GM03348 (cell line): ENCODE data around the gene PRSS1.
"Not testable (repeated sequence)": the region's sequence is repeated elsewhere in the genome, so short reads cannot be mapped to it uniquely, and the experiment has no call there.

Source experiments
- DNase-seq: peaks from one replicate; pipeline ENCODE4 v3.0.0; 2012; ENCODE audit warnings: low spot score

The PRSS1 gene

DNA sequence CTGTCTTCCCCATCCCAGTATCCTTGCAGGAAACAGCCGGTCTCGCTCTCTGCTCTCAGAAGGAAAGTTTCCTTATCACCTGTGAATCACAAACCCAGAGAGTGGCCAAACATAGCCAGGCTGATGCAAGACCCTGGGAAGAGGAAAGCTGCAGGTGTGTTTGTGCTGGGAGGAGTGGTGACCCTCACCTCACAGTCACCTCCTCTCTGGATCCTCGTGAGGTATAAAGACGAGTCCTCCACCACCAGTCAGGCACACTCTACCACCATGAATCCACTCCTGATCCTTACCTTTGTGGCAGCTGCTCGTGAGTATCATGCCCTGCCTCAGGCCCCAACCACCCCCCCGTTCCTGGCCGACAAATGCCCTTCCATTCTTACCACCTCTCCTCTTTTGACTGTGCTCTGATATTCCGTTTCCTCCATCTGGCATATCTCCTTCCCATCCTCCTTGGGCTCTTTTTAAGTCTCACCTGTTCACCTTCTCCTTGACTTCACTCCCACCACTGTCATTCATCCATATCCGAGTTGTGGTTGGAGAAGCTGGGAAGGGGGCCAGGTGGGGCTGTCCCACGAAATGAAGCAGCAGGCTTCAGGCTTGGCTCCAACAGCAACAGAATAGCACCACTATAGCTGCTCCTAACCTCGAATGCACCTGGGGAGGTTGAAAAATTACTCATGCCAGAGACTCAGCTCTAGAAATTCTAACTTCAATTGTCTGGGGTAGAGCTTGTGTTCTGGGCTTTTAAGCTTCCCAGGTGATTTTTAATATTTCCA, at the start of gene PRSS1:
Gene PRSS1 (plus strand): TSS at position 255 of the 776 bp plus-strand sequence. CDS start 13 bp downstream, at position 268.
- no peak for DNase-seq

- DNase-seq = not testable (repeated sequence)
Measured at GRCh38 chr7:142700935-142701334, 48.3 kb upstream of the PRSS1 start.

DNA sequence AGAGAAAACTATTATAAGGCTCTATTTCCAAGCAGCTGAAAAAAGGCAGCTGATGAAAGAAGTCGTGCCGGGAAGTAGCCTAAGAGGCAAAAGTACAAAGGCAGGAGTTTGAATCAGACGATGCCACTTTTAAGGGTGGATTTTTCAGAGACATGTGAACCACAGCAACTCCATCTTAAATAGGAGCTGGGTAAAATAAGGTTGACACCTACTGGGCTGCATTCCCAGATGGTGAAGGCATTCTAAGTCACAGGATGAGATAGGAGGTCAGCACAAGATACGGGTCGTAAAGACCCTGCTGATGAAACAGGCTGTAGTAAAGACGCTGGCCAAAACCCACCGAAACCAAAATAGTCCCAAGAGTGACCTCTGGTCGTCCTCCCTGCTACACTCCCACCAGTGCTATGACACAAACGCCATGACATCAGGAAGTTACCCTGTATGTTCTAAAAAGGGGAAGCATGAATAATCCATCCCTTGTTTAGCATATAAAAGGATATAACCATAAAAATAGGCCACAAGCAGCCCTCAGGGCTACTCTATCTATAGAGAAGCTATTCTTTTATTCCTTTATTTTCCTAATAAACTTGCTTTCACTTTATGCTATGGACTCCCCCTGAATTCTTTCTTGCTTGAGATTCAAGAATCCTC, 45.5 kb upstream of the PRSS1 start:
- DNase-seq = no peak

- not testable (repeated sequence) for DNase-seq
Measured at GRCh38 chr7:142708726-142709125, 40.5 kb upstream of the PRSS1 start.

- DNase-seq = no peak
Measured at GRCh38 chr7:142709921-142710320, 39.4 kb upstream of the PRSS1 start.

DNA sequence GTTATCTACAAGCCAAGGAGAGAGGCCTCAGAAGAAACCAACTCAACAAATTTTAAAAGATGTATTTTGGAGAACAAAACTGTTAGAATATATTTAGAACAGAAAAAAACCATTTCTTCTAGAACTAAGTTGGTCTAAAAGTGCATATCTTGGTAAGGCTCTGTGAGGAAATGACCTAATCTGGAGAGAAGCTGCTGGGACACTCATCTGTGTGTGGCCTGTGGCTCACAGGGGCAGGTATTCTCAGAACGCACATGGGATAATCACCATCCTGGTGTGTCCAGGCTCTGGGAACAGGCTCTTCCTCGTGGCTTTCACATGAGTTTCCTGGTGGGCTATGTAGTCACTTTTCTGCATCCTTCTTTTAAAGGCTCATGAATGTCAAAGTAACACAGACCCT, 38.1 kb upstream of the PRSS1 start:
- no peak for DNase-seq

DNA sequence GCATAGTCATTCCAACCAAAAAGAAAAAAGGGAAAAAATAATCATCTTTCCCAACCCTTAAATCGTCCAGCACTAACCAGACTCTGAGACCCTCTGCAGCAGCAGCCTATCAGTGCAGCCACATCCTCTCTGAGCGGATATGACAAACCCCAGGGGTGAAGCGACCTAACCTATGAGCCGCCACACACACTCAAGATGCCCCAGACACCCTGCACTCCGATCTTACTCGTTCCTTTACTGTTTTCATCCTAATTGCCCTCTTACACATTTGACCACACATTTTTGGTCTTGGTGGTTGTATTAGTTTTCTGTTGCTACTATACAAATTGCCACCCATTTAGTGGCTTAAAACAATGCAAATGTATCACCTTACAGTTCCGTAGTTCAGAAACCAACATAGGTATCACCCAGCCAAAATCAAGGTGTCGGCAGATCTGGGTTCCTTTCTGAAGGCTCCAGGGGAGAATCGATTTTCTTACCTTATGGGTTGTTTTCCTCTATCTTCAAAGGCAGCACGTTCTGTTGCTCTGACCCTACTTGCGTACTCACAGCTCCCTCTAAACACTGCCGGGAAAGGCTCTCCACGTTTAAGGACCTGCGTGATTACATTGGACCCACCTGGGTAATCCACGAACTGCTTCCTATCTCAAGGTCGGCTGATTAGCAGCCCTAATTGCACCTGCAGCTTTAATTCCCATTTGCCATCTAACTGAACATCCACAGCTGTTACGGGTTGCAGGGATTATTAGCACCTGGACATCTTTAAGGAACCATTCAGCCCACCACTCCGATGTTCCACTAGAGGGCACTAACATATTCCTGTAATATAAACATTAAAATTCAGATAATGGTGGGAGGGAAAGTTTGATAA, 37.3 kb upstream of the PRSS1 start:
- peak; percentile 50 for DNase-seq

DNA sequence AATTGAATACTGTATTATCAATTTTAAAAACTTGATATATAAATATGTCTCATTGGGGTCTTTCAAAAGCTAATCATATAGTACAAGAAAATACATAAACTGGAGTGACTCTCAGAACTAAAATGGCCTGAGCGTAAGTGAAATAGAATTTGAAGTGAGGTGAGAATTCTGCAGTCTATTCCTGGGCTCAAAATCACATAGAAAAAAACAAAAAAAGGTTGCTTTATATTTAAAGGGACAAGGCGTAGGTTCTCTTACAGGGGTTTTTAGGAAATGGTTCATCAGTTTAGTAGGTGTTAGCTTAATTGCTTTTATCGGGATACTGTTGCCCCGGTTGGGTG, 36.7 kb upstream of the PRSS1 start:
- no peak for DNase-seq

GRCh38 chr7:142714375-142714774, 34.9 kb upstream of the PRSS1 start:
- no peak for DNase-seq

DNA sequence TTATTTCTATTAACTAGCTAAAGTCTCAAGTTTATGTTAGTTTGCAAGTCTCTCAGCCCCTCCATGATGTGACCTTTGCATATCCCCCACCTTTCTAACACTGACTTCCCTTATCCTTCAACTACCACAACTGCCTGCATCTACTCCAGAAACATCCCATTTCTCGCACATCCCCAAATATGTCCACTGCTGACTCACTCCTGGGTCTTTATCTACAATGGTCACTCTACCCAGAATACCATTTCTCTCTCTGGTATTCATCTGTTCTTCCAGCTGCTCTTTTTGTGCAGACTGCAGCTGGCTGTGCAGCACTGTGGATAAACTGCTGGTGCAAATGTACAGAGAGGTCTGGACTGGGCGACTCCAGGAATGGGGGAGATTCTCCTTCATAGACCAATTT, 32.7 kb upstream of the PRSS1 start:
- no peak for DNase-seq

DNA sequence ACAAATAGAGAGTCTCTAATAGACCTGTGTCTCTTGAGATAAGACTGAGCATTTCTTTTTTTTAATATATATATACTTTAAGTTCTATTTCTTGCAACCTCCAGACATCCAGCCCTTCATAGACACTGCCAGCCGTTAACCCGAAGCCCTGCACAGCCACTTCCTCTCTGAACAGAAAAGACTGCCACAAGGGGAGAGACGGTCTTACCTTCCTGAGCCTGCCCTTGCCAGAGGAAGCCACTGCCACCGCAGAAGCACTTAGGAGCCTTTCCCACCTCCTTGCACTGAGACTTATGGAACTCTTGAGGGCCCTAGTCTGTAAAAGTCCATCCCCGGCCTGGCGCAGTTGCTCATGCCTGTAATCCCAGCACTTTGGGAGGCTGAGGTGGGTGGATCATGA, 31.8 kb upstream of the PRSS1 start:
- DNase-seq = no peak

DNA sequence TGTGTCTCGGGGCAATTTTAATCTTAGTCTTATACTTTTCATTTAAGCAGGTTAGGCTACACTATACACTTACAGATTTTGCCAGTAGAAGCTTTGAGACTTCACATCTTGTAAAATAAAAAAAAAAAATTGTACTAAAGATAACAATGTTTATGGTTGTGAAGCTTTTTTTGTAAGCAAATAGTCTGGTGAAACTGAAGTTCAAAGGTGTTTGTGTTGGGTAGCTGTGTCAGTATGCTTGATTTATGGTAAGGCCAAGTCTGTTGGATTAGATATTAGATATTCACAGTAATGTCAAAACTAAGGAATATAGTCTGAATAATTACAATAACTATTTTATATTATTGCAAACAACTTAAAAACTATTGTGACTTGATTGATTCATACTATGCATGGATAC, 31.0 kb upstream of the PRSS1 start:
- DNase-seq = no peak

- DNase-seq = no peak
Measured at GRCh38 chr7:142720172-142720773, 29.0 kb upstream of the PRSS1 start.

GRCh38 chr7:142720986-142721385, 28.3 kb upstream of the PRSS1 start:
- no peak for DNase-seq

DNA sequence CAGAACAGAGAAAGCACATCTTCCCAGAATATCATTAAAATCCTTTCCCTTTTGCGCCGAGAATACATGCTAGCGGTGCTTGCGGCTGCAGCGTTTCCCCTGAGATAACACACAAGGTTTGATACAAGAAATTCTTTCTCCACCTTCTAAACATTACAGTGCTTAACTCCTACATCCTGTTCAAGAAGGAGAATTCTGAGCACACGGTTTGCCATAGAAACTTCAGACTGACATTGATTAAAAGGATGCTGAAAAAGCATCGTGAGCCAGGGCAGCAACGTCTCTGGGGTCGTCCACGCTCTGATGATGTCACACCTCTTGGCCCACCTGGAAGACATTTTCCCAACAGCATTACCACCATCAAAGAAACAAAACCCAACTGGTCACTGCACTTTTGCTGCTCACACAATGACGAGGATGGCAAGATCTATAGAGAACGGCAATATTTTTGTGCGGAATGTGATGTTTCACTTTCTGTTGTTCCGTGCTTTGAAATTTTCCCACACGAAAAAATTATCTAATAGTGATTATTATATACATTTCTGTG, 27.0 kb upstream of the PRSS1 start:
- DNase-seq = no peak

DNA sequence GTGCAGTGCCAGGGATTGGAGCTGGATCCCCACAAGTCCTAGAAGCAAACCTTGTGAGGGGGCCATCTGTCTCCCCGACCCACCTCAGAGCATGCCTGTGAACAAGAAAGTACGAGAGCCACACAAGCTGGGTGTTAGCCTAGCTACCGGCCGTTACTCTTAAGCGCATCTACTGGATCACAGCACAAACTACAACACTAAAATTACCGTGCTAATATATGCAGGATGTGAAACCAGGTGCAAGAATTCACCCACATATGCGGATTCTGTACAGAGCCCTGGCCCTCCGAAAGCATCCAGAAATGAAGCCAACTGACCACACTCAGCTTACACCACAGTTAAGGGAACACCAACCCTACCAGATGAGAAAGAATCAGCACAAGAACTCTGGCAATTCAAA, 16.0 kb upstream of the PRSS1 start:
- DNase-seq = no peak

GRCh38 chr7:142739923-142740492, 9.3 kb upstream of the PRSS1 start:
- no peak for DNase-seq

DNA sequence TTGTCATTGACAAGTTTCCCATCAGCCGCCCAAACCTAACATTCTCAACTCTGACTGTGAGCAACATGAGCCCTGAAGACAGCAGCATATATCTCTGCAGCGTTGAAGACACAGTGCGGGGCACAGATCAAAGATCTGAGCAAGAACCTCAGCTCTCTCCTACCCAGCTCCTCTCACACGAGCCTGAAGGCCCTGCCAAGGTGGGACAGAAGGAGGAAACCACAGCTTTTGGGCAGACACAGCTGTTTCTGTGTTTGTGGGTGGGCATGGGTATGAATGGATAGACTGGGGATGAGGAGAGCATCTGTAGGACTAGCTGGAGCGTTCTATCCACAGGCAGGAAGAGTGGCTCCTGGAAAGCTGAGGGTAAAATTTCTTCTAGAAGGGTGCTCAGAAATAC, 8.5 kb upstream of the PRSS1 start:
- DNase-seq = no peak

GRCh38 chr7:142741932-142742331, 7.3 kb upstream of the PRSS1 start:
- not testable (repeated sequence) for DNase-seq

GRCh38 chr7:142745091-142745635, 4.1 kb upstream of the PRSS1 start:
- no peak for DNase-seq

GRCh38 chr7:142745745-142746144, 3.5 kb upstream of the PRSS1 start:
- no peak for DNase-seq

DNA sequence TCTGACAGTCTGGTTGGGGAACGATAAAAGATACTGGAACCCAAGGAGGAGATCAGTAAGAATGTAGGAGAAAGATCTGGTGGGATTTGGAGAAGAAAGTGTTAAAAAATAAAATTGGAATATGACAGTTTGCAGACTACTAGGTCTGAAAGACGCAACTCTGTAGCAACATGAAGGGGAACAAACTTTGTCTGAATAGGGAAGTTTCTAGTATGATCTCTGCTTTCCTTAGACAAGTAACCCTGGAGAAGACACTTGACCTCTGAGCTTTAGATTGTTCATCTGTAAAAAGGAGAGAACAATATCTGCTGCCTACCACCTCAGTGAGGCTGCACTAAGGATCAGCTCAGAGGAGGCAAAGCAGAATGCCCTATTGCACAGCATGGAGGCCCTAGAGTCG, 3.0 kb upstream of the PRSS1 start:
- no peak for DNase-seq
